Measurements from ENCODE around the gene LYVE1.

GRCh38 chr11:10602366-10602765 is 33.9 kb upstream of the LYVE1 start:
- TF ChIP-seq CTCF (IDR thresholded peaks at IDR 0.05): no peak
- no peak for TF ChIP-seq POLR2A (IDR thresholded peaks at IDR 0.05)

All from esophagus squamous epithelium (tissue), 4 donors.